NCI-H226 (cell line): ENCODE results near the gene CD164L2.
"Not testable (repeated sequence)": the region's sequence is repeated elsewhere in the genome, so short reads cannot be mapped to it uniquely, and the experiment has no call there.

Experiments used
- DNase-seq: peaks from one replicate; pipeline ENCODE4 v3.0.0-alpha.2; 2015

CD164L2 gene

GRCh38 chr1:27383039-27383605 is at the start of gene CD164L2:
Gene CD164L2 (minus strand): TSS chr1:27383333. CDS start chr1:27383239, 94 bp downstream.
- no peak for DNase-seq

DNA sequence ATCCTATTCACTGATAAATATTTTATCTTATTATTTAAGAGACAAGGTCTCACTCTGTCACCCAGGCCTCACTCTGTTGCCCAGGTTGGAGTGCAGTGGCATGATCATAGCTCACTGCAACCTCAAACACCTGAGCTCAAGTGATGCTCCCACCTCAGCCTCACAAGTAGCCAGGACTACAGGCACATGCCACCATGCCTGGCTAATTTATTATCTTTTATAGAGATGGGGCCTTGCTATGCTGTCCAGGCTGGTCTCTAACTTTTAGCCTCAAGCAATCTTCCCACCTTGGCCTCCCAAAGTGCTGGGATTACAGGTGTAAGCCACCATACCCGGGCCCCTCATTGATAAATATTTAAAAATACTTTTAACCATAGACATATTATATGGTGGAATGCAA is 49.6 kb upstream of the CD164L2 start:
- DNase-seq = not testable (repeated sequence)

DNA sequence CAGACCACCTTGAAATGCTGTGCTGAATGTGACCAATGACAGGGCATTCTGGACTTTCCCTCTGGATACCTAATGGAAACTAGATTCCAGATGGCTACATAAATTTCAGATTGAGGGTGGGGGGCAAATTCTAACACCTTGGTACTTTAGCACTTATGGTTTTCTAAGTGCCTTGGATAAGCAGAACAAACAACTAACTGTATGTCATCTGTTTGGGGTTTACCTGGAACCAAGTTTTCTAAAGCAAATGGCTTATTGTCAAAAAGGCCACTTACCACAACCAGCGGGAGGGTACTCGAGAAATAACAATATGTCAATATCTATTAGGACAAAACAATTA is 48.4 kb upstream of the CD164L2 start:
- DNase-seq = no peak

DNA sequence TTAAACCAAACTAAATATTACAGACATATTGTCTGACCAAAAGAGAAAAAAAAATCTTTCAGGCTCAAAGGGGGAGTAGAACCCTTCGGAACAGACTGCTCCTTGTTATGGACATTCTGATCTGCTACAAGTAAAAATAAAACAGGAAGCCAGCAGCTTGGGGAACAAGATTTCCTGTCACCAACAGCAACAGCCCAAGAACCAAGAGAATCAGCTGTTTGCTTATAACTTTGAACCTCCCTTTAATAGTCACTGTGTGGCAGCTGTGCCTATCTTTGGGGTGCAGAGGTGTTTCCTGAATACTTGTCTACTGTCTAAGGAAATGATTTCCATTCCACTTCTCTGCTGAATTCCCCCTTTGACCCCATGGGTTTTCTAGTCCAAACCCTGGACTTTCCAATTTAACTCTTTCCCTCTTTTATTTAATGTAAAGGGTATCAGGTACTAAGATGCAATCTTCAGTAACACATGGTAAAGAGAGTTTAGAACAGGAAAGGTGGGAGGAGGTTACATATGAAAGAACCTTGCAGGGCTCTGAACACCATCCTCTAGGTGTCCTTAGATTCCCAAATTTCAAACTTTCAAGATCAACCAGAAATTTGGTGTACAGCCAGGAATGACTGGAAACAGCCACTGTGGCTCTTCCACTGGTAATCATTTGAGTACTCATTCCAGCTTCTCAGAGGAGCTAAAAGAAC is 47.9 kb upstream of the CD164L2 start:
- DNase-seq = no peak

- no peak for DNase-seq
Measured at GRCh38 chr1:27429029-27429425, 45.9 kb upstream of the CD164L2 start.

- DNase-seq = no peak
Measured at GRCh38 chr1:27428316-27429028, 45.3 kb upstream of the CD164L2 start.

- DNase-seq = no peak
Measured at GRCh38 chr1:27427816-27428315, 44.7 kb upstream of the CD164L2 start.

DNA sequence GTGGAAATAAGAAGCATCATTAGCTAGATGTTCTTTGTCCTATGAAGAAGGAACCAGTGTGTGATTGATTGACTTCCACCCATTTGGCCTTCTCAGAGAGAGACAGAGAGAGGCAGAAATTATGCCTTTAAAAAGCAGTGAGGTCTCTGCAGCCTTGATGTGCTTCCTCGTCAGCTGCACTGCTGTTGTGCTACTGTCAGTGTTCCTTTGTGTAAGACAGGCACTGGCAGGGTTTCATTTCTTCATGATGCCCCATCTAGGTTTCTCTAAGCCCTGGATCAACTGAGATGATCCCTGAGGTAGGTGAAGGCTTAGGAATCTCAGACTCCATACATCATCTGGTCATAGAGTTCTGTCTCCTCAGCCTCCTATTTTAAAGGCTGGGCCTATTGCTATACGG is 44.2 kb upstream of the CD164L2 start:
- no peak for DNase-seq

GRCh38 chr1:27423709-27424108 is 40.6 kb upstream of the CD164L2 start:
- DNase-seq = no peak

DNA sequence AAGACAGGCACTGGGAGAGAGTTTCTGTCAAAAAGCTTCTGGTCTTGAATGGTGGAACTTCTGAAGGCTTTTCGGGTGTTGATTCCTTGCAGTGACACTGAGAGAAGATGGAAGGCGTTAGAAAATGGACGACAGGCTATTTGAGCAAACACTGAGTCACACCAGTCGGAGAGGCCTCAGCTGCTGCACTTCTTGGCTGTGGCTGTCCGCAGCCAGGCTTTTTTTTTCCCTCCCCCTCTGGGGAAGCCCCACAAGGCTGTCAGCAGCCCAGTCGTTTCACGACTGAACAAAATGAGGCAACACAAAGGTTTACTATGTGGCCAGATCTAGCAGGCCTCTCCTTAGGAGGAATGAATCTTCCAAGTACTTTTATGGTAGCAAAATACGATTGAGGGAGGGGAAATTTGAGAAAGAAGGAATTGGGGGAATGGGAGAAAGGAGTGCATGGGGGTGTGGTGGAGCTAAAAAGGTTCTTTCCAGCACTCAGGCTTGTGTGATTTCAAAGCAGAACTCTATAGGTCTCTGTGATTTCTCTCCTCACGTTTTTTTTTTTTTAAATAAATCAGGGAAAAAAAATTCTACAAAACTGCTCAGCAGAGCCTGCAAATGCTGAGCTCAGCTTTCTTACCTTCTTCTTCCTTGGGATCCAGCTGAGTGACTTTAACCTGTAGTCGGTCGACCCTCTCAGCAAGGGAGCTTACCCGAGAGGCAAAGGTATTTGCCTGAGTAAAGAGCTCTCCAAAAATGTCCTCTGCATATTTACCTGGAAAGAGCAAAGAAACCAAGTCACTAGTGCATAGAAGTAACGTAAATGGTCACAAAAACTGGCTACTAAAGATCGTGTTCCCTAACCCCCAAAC is 35.4 kb upstream of the CD164L2 start:
- peak; percentile 79 for DNase-seq

GRCh38 chr1:27417713-27418112 is 34.6 kb upstream of the CD164L2 start:
- DNase-seq = no peak

GRCh38 chr1:27416387-27417111 is 33.4 kb upstream of the CD164L2 start:
- peak; percentile 35 for DNase-seq

- no peak for DNase-seq
Measured at GRCh38 chr1:27414091-27414490, 31.0 kb upstream of the CD164L2 start.

GRCh38 chr1:27413004-27413403 is 29.9 kb upstream of the CD164L2 start:
- no peak for DNase-seq

- no peak for DNase-seq
Measured at GRCh38 chr1:27412502-27412901, 29.4 kb upstream of the CD164L2 start.

- DNase-seq = no peak
Measured at GRCh38 chr1:27410709-27411108, 27.6 kb upstream of the CD164L2 start.

- no peak for DNase-seq
Measured at GRCh38 chr1:27409669-27410068, 26.5 kb upstream of the CD164L2 start.

GRCh38 chr1:27408151-27408550 is 25.0 kb upstream of the CD164L2 start:
- DNase-seq = no peak

GRCh38 chr1:27406791-27407190 is 23.7 kb upstream of the CD164L2 start:
- DNase-seq = not testable (repeated sequence)

- no peak for DNase-seq
Measured at GRCh38 chr1:27406362-27406680, 23.2 kb upstream of the CD164L2 start.

DNA sequence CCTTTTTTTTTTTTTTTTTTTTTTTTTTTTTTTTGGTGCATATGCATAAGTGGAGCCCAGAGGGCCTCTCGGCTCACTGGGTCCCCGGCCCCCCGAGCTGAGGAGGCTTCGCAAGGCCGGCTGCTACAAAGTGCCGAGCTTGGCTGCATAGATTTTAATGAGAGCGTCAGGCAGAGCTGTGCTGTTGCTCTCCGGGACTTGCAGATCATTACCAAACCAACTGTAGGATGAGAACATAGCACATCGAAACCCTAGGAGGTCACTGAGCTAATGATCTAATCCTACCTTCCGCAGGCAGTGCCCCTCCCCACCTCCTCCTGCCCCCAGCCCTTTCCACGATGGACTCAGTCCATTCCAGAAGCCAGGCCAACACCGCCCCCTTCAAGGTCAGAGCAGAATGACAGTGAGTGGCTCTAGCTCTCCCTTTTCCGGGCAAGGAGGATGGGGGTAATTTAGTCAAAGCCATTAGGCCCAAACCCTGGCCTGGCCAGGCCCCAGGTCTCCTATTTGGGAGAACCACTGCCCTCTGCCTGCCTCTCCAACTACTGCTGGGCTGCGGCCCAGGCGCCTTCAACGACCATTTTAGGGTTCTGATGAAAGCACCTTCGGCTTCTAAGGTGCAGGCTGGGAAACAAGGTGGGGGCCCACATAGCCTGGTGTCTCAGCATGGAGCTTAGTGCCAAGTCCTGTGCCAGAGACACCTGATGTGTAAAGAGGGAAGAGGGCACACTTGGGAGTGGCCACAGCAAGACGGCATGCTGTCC is 22.6 kb upstream of the CD164L2 start:
- not testable (repeated sequence) for DNase-seq

DNA sequence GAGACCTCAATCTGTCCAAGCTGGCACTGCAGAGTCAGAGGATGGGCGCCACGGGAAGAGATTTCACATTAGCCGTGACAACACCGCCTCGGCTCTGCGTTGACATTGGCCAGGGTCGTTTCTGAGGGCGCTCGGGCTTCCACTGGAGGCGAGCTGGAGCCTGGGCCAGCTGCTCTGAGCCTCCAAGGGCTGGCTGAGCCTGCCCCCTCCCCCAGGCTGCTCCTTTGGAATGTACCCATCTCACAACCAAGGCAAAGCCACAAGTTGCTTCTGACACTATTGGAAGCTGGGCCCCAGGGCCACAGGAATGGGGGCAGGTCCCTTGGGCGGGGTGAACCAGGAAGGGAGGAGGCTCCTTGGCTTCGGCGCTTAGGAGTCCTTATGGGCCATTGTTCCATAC is 21.9 kb upstream of the CD164L2 start:
- DNase-seq = no peak
